GOT3 (cell line): ENCODE data around the gene THBS2.

Source experiments
- DNase-seq: peaks from one replicate; lab custom pipeline; 2025; ENCODE audit warnings: mixed read lengths; lab: John Stamatoyannopoulos, UW

The THBS2 gene

GRCh38 chr6:169249057-169249456 is 4.6 kb downstream of the THBS2 start:
- DNase-seq, result no peak

GRCh38 chr6:169248521-169248971 is 5.1 kb downstream of the THBS2 start:
- no peak for DNase-seq

- no peak for DNase-seq
These were observed 5.7 kb downstream of the THBS2 start for GRCh38 chr6:169247991-169248390.

GRCh38 chr6:169247419-169247818 is 6.2 kb downstream of the THBS2 start:
- DNase-seq, result no peak

- no peak for DNase-seq
These were observed 7.2 kb downstream of the THBS2 start for GRCh38 chr6:169246445-169246844.

- no peak for DNase-seq
These were observed 8.8 kb downstream of the THBS2 start for GRCh38 chr6:169244684-169245383.

- DNase-seq, result no peak
These were observed 10.0 kb downstream of the THBS2 start for GRCh38 chr6:169243661-169244060.

GRCh38 chr6:169243186-169243585 is 10.5 kb downstream of the THBS2 start:
- no peak for DNase-seq

GRCh38 chr6:169241688-169242350 is 11.8 kb downstream of the THBS2 start:
- DNase-seq, result no peak

GRCh38 chr6:169240591-169241390 is 12.9 kb downstream of the THBS2 start:
- DNase-seq, result no peak

- DNase-seq, result no peak
These were observed 13.5 kb downstream of the THBS2 start for GRCh38 chr6:169240125-169240524.

- DNase-seq, result no peak
These were observed 14.5 kb downstream of the THBS2 start for GRCh38 chr6:169239181-169239580.

GRCh38 chr6:169238766-169239165 is 14.9 kb downstream of the THBS2 start:
- DNase-seq, result no peak

GRCh38 chr6:169237496-169238134 is 16.0 kb downstream of the THBS2 start:
- no peak for DNase-seq

- no peak for DNase-seq
These were observed 16.7 kb downstream of the THBS2 start for GRCh38 chr6:169236988-169237387.

GRCh38 chr6:169236545-169236944 is 17.1 kb downstream of the THBS2 start:
- DNase-seq, result no peak

GRCh38 chr6:169235286-169235685 is 18.4 kb downstream of the THBS2 start:
- no peak for DNase-seq

GRCh38 chr6:169234634-169235033 is 19.0 kb downstream of the THBS2 start:
- DNase-seq, result no peak

- DNase-seq, result no peak
These were observed 19.8 kb downstream of the THBS2 start for GRCh38 chr6:169233832-169234231.

- DNase-seq, result no peak
These were observed 20.5 kb downstream of the THBS2 start for GRCh38 chr6:169233181-169233580.

- no peak for DNase-seq
These were observed 21.1 kb downstream of the THBS2 start for GRCh38 chr6:169232507-169232931.

- DNase-seq, result no peak
These were observed 21.7 kb downstream of the THBS2 start for GRCh38 chr6:169231790-169232506.
